Measurements from ENCODE around the gene DLX3.
"Not testable (repeated sequence)": the region's sequence is repeated elsewhere in the genome, so short reads cannot be mapped to it uniquely, and the experiment has no call there.

Gene DLX3

DNA sequence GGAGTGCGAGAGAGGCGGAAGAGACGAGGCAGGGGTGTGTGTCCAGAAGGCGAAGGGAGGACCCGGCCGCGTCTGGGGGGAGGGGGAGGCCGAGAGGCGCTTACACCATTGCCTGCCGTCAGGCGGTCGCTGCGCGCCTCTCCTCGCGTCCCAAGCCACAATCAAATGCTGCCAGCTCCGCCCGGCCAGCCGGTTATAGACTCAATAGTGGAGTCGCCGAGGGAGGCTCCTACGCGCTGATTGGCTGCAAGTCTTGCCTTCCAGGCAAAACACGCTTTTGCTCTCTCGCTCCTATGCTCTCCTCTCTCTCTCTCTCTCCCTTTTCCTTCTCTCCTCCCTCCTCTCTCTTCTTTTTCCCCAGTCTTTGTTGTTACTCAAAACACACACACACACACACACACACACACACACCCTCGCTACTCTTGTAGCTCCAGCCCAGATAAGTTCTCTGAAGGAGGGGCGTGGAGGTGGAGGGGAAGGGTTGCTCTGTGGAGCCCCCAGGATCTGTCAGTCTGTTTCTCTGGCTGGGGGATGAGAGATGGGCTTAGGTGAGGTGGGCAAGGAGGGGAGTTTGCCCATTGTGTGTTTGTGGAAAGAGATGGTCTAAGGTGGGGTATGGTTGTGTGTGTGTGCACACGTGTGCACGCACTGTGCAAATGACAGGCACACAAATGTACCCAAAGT, at the start of gene DLX3:
DLX3 (minus strand) TSS at position 170 of the 684 bp plus-strand sequence. CDS start 226 bp downstream, outside the sequence.
- H3K27me3 Mint-ChIP-seq, result peaks cover 94% of the 10 kb centered on the region
- no peak for ATAC-seq
- H3K4me1 Mint-ChIP-seq, result peaks cover 29% of the 10 kb centered on the region
- peak within 1 kb of the TSS; percentile 52 for H3K27ac Mint-ChIP-seq
- H3K36me3 Mint-ChIP-seq, result no peaks in the 10 kb centered on the region
- peak within 1 kb of the TSS; percentile 75 for H3K4me3 Mint-ChIP-seq
- no peaks in the 10 kb centered on the region for H3K9me3 Mint-ChIP-seq

DNA sequence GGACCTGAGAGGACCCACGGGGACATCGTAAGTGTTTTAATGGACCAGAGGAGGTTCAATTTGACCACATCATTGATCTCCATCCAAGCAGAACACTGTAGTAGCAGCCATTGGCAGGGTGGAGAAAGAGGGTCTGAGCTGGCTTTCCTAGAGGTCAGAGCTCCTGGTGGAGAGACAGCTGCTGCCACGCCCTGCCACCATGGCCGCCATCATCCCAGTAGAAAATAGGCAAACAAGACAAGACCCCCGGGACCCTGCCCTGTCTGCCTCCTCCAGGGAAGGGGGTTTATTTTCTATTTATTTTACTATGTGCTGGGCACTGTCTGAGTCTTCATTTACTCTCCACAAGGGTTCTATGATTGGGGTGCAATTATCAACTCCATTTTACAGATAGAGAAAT, 49.5 kb upstream of the DLX3 start:
- no peaks in the 10 kb centered on the region for H3K4me1 Mint-ChIP-seq
- H3K27ac Mint-ChIP-seq, result no peak overlapping the region
- H3K4me3 Mint-ChIP-seq, result no peak overlapping the region
- peaks cover 38% of the 10 kb centered on the region for H3K27me3 Mint-ChIP-seq
- no peaks in the 10 kb centered on the region for H3K9me3 Mint-ChIP-seq
- ATAC-seq, result no peak
- H3K36me3 Mint-ChIP-seq, result no peaks in the 10 kb centered on the region

DNA sequence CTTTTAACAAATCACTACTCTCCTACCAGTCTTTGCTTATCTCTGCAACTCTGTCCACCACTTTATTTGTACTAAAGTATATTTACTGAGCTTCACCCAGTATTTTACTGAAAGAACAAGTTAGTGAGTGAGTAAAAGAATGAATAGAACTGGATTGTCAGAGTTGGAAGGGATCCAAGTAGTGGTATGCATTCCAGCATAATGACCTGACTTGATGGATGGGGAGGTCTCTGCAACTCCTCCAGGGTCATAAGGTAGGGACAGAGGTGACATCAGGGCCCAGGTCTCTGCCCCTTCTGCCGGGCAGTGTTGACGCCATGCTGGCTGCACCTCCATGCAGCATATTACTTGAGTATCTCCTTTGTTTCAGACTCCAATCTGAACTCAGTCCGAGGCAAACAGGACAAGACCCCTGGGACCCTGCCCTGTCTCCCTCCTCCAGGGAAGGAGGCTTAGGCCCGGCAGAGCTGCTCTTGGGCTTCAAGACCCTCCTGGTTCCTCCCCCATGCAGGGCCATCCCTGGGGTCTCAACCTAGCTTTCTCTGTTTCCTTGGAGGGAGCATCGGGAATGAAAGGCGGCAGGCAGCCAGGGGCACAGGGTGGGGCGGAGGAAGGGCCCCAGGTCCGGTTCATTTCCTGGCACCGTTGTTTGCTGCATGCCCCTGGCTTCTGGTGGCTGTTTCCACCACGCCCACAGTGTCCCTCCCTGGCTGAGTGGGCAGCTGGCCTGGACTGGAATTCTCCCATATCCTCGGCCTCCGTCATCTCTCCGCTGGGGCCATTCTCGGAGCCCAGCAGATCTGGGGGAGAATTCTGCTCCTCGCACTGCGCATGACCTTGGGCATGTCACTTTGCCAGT, 48.5 kb upstream of the DLX3 start:
- peaks cover 29% of the 10 kb centered on the region for H3K27me3 Mint-ChIP-seq
- ATAC-seq, result no peak

DNA sequence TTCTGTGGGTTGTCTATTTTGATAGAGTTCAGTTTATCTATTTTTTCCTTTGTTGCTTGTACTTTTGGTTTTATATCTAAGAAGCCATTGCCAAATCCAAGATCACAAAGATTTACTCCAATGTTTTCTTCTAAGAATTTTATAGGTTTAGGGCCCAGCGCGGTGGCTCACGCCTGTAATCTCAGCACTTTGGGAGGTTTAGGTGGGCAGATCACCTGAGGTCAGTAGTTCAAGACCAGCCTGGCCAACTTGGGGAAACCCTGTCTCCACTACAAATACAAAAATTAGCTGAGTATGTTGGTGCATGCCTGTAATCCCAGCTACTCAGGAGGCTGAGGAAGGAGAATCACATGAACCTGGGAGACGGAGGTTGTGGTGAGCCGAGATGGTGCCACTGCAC, 47.2 kb upstream of the DLX3 start:
- Mint-ChIP-seq H3K27ac (no peak overlapping the region), H3K27me3 (peaks cover 16% of the 10 kb centered on the region), H3K4me3 (no peak overlapping the region), H3K4me1 (no peaks in the 10 kb centered on the region), H3K9me3 (no peaks in the 10 kb centered on the region), H3K36me3 (no peaks in the 10 kb centered on the region)
- no peak for ATAC-seq

More for the DNA sequence above, 48.5 kb upstream of the DLX3 start:
- H3K4me1 Mint-ChIP-seq, result no peaks in the 10 kb centered on the region
- H3K9me3 Mint-ChIP-seq, result no peaks in the 10 kb centered on the region
- no peak overlapping the region for H3K4me3 Mint-ChIP-seq
- H3K27ac Mint-ChIP-seq, result no peak overlapping the region
- H3K36me3 Mint-ChIP-seq, result no peaks in the 10 kb centered on the region

DNA sequence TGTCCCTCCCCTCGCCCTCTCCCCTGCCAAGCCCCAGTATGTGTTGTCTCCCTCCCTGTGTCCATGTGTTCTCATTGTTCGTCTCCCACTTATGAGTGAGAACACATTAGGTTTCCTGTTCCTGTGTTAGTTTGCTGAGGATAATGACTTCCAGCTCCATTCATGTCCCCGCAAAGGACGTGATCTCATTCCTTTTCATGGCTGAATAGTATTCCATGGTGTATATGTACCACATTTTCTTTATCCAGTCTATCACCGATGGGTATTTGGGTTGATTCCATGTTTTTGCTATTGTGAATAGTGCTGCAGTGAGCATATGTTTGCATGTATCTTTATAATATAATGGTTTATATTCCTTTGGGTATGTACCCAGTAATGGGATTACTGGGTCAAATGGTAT, 45.5 kb upstream of the DLX3 start:
- not testable (repeated sequence) for ATAC-seq, H3K36me3 Mint-ChIP-seq, H3K4me3 Mint-ChIP-seq, H3K27ac Mint-ChIP-seq, H3K9me3 Mint-ChIP-seq, H3K27me3 Mint-ChIP-seq, H3K4me1 Mint-ChIP-seq

DNA sequence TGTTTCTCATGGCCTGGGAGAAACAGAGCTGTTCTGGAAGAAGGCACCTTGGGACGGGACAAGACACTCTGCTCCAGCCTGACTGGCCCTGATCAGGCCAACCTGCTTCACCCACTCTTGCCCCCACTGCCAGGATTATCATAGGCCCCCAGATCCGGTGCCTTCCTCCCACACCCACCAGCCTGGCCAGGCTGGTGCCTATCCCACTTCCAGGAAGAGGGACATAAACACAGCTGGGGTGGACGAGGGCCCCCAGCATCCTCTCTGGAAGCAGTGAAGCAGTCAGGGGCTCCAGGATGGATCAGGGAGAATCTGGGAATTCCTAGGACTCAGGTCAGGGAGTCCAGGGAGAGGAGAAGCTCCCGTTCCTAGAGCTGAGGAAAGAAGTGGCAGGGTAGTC, 44.0 kb upstream of the DLX3 start:
- H3K4me1 Mint-ChIP-seq, result no peaks in the 10 kb centered on the region
- H3K4me3 Mint-ChIP-seq, result no peak overlapping the region

DNA sequence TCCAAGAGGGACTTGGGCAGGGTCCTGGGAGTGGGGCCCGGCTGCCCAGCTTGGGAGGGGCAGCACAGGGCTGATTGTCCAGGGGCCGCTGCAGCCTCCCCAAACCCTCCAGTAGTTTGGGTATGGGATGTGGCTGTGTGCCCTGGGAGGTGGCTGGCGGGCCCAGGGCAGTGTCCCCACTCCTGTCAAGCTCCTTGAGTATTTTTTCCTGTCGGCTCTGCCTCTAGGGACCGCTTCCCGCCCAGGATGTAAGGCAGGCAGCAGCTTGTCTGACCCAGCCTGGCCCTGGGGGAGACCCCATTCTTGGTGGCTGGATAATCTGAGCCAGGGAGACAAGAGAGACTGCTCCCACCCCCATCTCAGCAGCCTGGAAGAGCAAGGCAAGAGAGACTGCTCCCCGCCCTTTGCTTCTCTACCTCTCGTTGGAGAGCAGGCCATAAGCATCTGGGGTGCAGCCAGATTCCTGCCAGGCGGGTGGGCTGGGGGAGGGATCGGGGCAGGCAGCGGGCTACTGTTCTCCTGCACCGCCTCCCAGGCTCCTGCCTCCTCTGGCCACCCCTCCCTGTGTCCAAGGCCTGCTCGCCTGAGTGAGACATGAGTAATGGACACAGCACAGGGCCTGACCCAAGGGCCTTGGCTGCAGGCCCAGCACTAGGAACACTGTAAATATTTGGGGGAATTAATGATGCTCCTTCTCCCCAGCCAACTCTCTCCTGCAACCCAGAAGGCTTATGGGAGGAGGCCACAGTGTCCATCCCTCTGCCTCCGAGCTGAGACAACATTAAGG, 42.5 kb upstream of the DLX3 start:
- Mint-ChIP-seq H3K27me3 (peaks cover 10% of the 10 kb centered on the region), H3K4me3 (no peak overlapping the region), H3K9me3 (no peaks in the 10 kb centered on the region), H3K36me3 (no peaks in the 10 kb centered on the region), H3K27ac (no peak overlapping the region), H3K4me1 (no peaks in the 10 kb centered on the region)
- ATAC-seq, result no peak

More for the DNA sequence above, 44.0 kb upstream of the DLX3 start:
- ATAC-seq, result no peak
- Mint-ChIP-seq H3K27me3 (peaks cover 7% of the 10 kb centered on the region), H3K9me3 (no peaks in the 10 kb centered on the region), H3K27ac (no peak overlapping the region), H3K36me3 (no peaks in the 10 kb centered on the region)

DNA sequence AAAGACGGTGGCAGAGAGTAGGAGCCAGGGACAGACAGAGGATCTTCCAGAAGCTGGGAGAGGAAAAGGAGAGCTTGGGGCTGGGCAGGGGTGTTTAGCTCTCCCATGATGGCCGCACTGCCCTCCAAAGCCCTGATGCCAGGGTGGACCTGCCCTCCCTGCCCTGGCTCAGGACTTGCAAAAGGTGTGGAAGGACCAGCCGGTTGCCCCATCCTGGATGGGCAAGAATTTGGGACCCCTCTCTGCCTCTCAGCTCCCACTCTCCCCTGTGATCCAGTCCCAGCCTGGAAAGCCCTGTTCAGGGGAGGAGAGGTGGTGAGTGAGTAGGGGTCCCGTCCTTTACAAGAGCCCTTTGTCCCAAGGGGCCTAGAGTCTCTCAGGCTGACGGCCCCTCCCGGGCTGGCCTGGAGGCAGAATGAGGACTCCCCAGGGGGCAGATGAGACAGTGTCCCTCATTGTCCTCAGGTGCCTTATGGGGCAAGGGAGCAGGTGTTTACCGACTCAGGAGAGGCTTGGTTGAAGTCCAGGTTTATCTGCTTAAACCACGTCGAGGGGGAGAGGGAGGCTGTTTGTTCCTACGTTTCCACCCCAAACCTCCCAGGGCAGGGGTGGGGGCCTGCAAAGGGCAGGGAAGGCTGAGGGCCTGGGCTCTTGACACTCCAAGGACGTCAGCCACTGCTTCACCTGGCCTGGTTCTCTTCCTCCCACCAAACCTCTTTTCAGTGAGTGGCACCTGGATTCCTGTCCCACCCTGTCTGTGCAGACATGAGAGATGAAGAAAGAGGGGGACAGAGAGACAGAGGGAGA, 41.6 kb upstream of the DLX3 start:
- Mint-ChIP-seq H3K27ac (no peak overlapping the region), H3K36me3 (no peaks in the 10 kb centered on the region), H3K4me3 (no peak overlapping the region), H3K9me3 (no peaks in the 10 kb centered on the region), H3K4me1 (no peaks in the 10 kb centered on the region), H3K27me3 (peaks cover 10% of the 10 kb centered on the region)
- peak; percentile 29 for ATAC-seq

DNA sequence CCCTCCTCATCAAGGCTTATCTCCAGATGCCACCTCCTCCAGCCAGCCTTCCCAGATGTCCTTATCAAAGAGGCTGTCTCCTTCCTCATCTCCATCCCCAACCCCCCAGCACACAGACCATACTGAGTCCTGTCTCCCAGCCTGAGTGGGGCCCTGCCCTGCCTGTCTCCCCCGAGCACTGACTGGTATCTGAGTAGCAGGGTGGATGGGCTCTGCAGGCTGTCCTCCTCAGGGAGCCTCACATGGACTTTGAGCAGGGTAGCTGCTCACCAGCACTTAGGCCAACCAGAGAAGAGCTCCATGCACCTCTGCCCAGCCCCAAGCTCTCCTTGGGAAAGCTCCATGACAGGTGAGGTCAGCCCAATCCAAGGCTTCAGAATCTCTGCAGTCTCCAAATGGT, 40.9 kb upstream of the DLX3 start:
- peaks cover 10% of the 10 kb centered on the region for H3K27me3 Mint-ChIP-seq
- H3K27ac Mint-ChIP-seq, result peak overlapping the region; percentile 55
- ATAC-seq, result no peak
- H3K9me3 Mint-ChIP-seq, result no peaks in the 10 kb centered on the region
- H3K4me3 Mint-ChIP-seq, result no peak overlapping the region
- no peaks in the 10 kb centered on the region for H3K36me3 Mint-ChIP-seq
- H3K4me1 Mint-ChIP-seq, result no peaks in the 10 kb centered on the region

DNA sequence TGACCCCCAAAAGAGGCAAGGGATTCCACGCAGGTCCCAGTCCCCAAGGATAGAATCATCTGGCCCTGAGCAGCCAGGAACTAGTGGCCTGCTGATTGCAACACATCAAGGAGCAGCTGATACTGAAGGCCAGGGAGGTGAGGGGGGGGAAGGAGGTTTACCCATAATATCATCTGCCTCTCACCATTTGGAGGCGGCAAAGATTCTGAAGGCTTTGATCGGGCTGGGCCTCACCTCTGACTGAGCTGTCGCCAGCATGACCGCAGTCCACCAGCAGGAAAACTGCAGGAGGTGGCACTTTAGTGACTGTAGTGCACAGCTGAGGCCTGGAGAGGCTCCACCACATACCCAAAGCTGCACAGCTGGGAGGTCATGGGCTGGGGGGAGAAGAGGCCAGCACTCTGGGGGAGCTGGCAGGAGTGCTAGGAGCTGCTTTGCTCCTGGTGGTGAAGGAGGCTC, 40.4 kb upstream of the DLX3 start:
- Mint-ChIP-seq H3K27me3 (peaks cover 13% of the 10 kb centered on the region), H3K27ac (peak overlapping the region; percentile 55), H3K4me3 (no peak overlapping the region), H3K9me3 (no peaks in the 10 kb centered on the region), H3K4me1 (no peaks in the 10 kb centered on the region), H3K36me3 (no peaks in the 10 kb centered on the region)
- no peak for ATAC-seq

DNA sequence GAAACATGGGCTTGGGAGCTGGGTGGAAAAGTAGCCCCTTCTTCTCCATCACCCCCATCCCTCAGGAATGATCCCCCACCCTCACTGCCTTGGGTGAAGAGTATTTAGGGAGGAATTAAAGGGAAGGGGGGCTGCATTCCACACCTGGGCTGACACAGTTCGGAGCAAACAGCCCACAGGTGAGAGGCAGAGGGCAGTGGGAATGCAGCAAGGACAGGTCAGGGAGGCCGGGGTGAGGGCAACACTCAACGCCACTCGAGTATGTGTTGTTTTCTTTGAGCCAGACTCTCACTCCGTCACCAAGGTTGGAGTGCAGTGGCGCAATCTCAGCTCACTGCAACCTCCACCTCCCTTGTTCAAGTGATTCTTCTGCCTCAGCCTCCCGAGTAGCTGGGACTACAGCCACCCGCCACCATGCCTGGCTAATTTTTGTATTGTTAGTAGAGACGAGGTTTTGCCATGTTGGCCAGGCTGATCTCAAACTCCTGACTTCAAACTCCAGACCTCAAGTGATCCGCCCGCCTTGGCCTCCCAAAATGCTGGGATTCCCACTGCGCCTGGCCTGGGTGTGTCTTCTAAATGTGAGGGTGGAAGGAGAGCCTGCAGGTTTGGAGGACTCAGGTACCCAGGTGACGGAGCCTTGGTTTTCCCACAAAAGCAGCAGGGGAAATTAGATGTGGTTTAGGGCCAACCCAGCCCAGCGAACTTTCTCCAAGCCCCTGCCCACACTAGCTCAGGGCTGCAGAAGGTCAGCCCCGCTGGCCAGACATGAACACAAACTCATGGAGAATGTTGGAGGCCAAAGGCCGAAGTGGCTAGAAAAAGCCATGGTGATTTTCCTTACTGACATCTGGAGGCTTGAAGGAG, 39.7 kb upstream of the DLX3 start:
- H3K27me3 Mint-ChIP-seq, result peaks cover 18% of the 10 kb centered on the region
- H3K27ac Mint-ChIP-seq, result no peak overlapping the region

DNA sequence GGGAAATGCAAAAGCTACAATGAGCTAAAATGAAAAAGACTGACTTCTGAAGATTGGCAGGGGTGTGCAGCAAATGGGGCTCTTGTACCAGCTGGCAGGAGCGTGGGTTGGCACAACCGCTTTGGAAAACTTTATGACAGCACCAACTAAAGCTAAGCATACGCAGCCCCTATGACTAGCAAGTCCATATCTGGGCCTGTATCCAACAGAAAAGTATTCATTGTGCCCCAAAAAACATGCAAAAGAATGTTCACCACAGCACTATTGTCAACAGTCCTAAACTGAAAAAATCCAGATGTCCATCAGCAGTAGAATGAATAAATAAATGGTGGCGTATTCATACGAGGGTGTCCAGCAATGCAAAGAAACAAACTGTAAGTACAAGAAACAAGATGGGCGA, 38.3 kb upstream of the DLX3 start:
- ATAC-seq, result no peak
- Mint-ChIP-seq H3K4me3 (no peak overlapping the region), H3K27me3 (peaks cover 31% of the 10 kb centered on the region), H3K27ac (no peak overlapping the region), H3K4me1 (no peaks in the 10 kb centered on the region), H3K9me3 (no peaks in the 10 kb centered on the region), H3K36me3 (no peaks in the 10 kb centered on the region)

More for the DNA sequence above, 39.7 kb upstream of the DLX3 start:
- H3K4me3 Mint-ChIP-seq, result no peak overlapping the region
- ATAC-seq, result no peak
- H3K9me3 Mint-ChIP-seq, result no peaks in the 10 kb centered on the region
- no peaks in the 10 kb centered on the region for H3K36me3 Mint-ChIP-seq
- H3K4me1 Mint-ChIP-seq, result no peaks in the 10 kb centered on the region

DNA sequence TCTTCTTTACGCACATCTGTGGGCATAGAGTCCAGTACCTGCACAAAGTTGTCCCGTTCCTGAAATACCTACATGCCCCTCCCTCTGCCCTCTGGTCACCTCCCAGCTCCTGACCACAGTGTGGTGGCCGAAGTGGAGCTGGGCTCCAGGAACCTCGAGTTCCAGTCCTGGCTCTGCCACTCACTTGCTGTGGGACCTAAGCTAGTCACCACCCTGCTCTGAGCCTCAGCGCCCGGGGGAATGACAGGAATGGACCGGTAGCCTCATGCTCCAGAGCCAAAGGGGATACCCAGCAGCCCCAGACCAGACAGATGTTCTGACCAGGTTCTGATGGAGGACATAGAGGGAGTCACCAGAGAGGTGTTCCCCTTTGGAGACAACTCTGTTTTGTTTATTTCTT, 34.2 kb upstream of the DLX3 start:
- Mint-ChIP-seq H3K27me3 (peaks cover 38% of the 10 kb centered on the region), H3K36me3 (no peaks in the 10 kb centered on the region), H3K9me3 (no peaks in the 10 kb centered on the region), H3K4me3 (no peak overlapping the region), H3K4me1 (peaks cover 11% of the 10 kb centered on the region), H3K27ac (no peak overlapping the region)
- ATAC-seq, result no peak

DNA sequence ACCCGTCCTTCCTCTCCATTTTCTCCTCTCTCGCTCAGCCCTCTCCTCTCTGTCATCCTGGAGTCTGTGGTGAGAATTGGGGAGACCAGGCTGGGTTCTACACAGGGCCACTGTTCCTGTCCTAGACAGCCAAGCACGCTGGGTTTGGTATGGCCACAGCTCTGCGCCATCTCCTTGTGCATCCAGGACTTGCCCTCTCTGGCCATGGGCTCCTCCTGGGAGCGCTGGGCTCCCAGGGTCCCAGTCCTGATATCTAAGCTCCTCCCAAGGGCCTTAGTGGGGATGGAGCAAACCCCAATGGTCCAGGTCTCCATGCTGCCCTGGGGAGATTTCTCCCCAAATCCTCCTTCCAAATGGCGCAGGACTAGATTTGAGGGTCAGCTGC, 33.7 kb upstream of the DLX3 start:
- Mint-ChIP-seq H3K27me3 (peaks cover 34% of the 10 kb centered on the region), H3K4me3 (no peak overlapping the region), H3K36me3 (no peaks in the 10 kb centered on the region), H3K27ac (no peak overlapping the region), H3K9me3 (no peaks in the 10 kb centered on the region), H3K4me1 (peaks cover 11% of the 10 kb centered on the region)
- ATAC-seq, result no peak
